GM12891 (cell line): ENCODE measurements around the gene OLA1.

Source experiments
- POLR2A ChIP-seq: IDR thresholded peaks from 2 replicates; pipeline ENCODE4 v1.6.1; 2011; ENCODE audit warnings: low read depth, low read length, control low read depth
- POLR2AphosphoS5 ChIP-seq: IDR thresholded peaks from 2 replicates; pipeline ENCODE4 v1.6.1; 2011; ENCODE audit warnings: low read depth, low read length, control low read depth
- TAF1 ChIP-seq: IDR thresholded peaks from 2 replicates; pipeline ENCODE4 v1.6.1; 2011; ENCODE audit warnings: low read depth, low read length, control low read depth

GRCh38 chr2:174205562-174205961 is 42.8 kb downstream of the OLA1 start:
- no peak for TF ChIP-seq POLR2A
- TF ChIP-seq POLR2AphosphoS5 = no peak
- no peak for TF ChIP-seq TAF1
